IMR-90 (cell line): Measurements from ENCODE around the gene EXOC6B. TPM values are rescaled to one million over a fixed set of nuclear protein-coding genes. Genes with fewer than 3 reads are reported as not detected.

ENCODE experiments used
- ATAC-seq: fragments of 200-7000 bp; cut with Tn5 transposase; 2 replicates; pipeline ENCODE4 v1.9.1; 2020; ENCODE audit warnings: low read depth, mild to moderate bottlenecking, moderate library complexity
- BruUV-seq: library from RNA; stranded (reverse); fragments of 400-500 nt; replicated peaks from 2 replicates; lab custom pipeline; 2021; lab: Mats Ljungman, UMichigan
- CTCF ChIA-PET: fragments of 300-600 bp; formaldehyde crosslinking; extraction: SDS; loops from one replicate; lab custom pipeline; 2021; ENCODE audit warnings: antibody characterized with exemption; lab: Yijun Ruan, JAX
- POLR2A ChIA-PET: fragments of 300-600 bp; sonication (Branson Sonifier 250); formaldehyde crosslinking; loops from one replicate; lab custom pipeline; 2022; ENCODE audit warnings: antibody characterized with exemption; ENCODE audit not compliant: unreplicated experiment; lab: Charles Lee
- DNase-seq: peaks from one replicate; pipeline ENCODE4 v3.0.0; 2013
- H2AFZ ChIP-seq: replicated peaks from 2 replicates; pipeline ENCODE3; 2013; ENCODE audit warnings: low read length, mild to moderate bottlenecking; ENCODE audit not compliant: poor library complexity
- H2AK5ac ChIP-seq: 2 replicates; pipeline ENCODE4 v1.6.1; 2013; ENCODE audit warnings: low read depth, low read length, inconsistent platforms
- H2AK9ac ChIP-seq: replicated peaks from 2 replicates; pipeline ENCODE3; 2013; ENCODE audit warnings: mild to moderate bottlenecking, low read depth, low read length, moderate library complexity; ENCODE audit not compliant: poor library complexity
- H2BK120ac ChIP-seq: 2 replicates; pipeline ENCODE4 v1.6.1; 2013; ENCODE audit warnings: low read depth, low read length, inconsistent platforms
- H2BK15ac ChIP-seq: 3 replicates; pipeline ENCODE4 v1.6.1; 2013; ENCODE audit warnings: low read depth, low read length, inconsistent platforms
- H2BK20ac ChIP-seq: 2 replicates; pipeline ENCODE4 v1.6.1; 2013; ENCODE audit warnings: low read depth, mild to moderate bottlenecking, inconsistent platforms, low read length, moderate library complexity
- H2BK5ac ChIP-seq: 2 replicates; pipeline ENCODE4 v1.6.1; 2013; ENCODE audit warnings: mild to moderate bottlenecking, low read depth, low read length, inconsistent platforms; ENCODE audit not compliant: poor library complexity, severe bottlenecking
- H3K14ac ChIP-seq: replicated peaks from 2 replicates; pipeline ENCODE4 v1.6.1; 2013; ENCODE audit warnings: low read depth, low read length, inconsistent platforms
- H3K18ac ChIP-seq: 2 replicates; pipeline ENCODE4 v1.6.1; 2013; ENCODE audit warnings: low read depth, low read length, control low read depth
- H3K23ac ChIP-seq: 2 replicates; pipeline ENCODE4 v1.6.1; 2013; ENCODE audit warnings: low read depth, low read length, inconsistent platforms
- H3K27ac ChIP-seq: 2 replicates; pipeline ENCODE4 v1.5.1; 2013; ENCODE audit warnings: mild to moderate bottlenecking, control low read depth, low read length; ENCODE audit not compliant: insufficient read depth
- H3K27me3 ChIP-seq: 2 replicates; pipeline ENCODE4 v1.6.1; 2013; ENCODE audit warnings: low read length; ENCODE audit not compliant: control insufficient read depth, insufficient read depth
- H3K36me3 ChIP-seq: 2 replicates; pipeline ENCODE4 v1.6.1; 2013; ENCODE audit warnings: low read length, mixed read lengths; ENCODE audit not compliant: control insufficient read depth, insufficient read depth
- H3K4ac ChIP-seq: 2 replicates; pipeline ENCODE4 v1.6.1; 2013; ENCODE audit warnings: low read depth, low read length, inconsistent platforms
- H3K4me1 ChIP-seq: 2 replicates; pipeline ENCODE4 v1.6.1; 2013; ENCODE audit warnings: low read length, mixed read lengths; ENCODE audit not compliant: control insufficient read depth, insufficient read depth
- H3K4me2 ChIP-seq: 2 replicates; pipeline ENCODE4 v1.6.1; 2013; ENCODE audit warnings: low read depth, mild to moderate bottlenecking, control low read depth, low read length, moderate library complexity
- H3K4me3 ChIP-seq: 2 replicates; pipeline ENCODE4 v1.5.1; 2013; ENCODE audit warnings: low read depth, mild to moderate bottlenecking, control low read depth, low read length, moderate library complexity; ENCODE audit not compliant: insufficient read depth
- H3K56ac ChIP-seq: 2 replicates; pipeline ENCODE4 v1.6.1; 2013; ENCODE audit warnings: low read length, inconsistent platforms; ENCODE audit not compliant: insufficient read depth; ENCODE audit errors: extremely low read depth
- H3K79me1 ChIP-seq, 2 experiments: 2 replicates each; pipeline ENCODE4 v1.6.1; 2013; ENCODE audit warnings: low read length in 2 of 2, inconsistent platforms in 1 of 2, low read depth in 1 of 2
- H3K9ac ChIP-seq: 2 replicates; pipeline ENCODE4 v1.6.1; 2013; ENCODE audit warnings: low read depth, low read length, control low read depth
- H3K9me1 ChIP-seq: 2 replicates; pipeline ENCODE4 v1.6.1; 2013; ENCODE audit warnings: low read length, inconsistent platforms; ENCODE audit not compliant: insufficient read depth
- H3K9me3 ChIP-seq: 2 replicates; pipeline ENCODE4 v1.6.1; 2013; ENCODE audit warnings: low read length; ENCODE audit not compliant: control insufficient read depth, insufficient read depth
- H4K20me1 ChIP-seq: 2 replicates; pipeline ENCODE4 v1.6.1; 2013; ENCODE audit warnings: low read length, inconsistent platforms; ENCODE audit not compliant: insufficient read depth
- H4K5ac ChIP-seq: 2 replicates; pipeline ENCODE4 v1.6.1; 2013; ENCODE audit warnings: mild to moderate bottlenecking, low read depth, low read length, control low read depth
- H4K8ac ChIP-seq, 2 experiments: 2 replicates each; pipeline ENCODE4 v1.6.1; 2013; ENCODE audit warnings: low read depth in 2 of 2, low read length in 2 of 2, control low read depth in 1 of 2, inconsistent platforms in 1 of 2
- H4K91ac ChIP-seq: 2 replicates; pipeline ENCODE4 v1.6.1; 2013; ENCODE audit warnings: low read depth, low read length, inconsistent platforms; ENCODE audit not compliant: insufficient read depth
- CEBPB ChIP-seq: IDR thresholded peaks from 2 replicates; pipeline ENCODE4 v1.6.1; 2012; ENCODE audit warnings: low read depth, low read length, improper control_type of control experiment
- CTCF ChIP-seq: conservative IDR thresholded peaks from 2 replicates; pipeline ENCODE4 v1.5.1; 2012; ENCODE audit warnings: mild to moderate bottlenecking, low read depth, low read length, improper control_type of control experiment
- MAZ ChIP-seq: IDR thresholded peaks from 2 replicates; pipeline ENCODE4 v1.6.1; 2012; ENCODE audit warnings: low read depth, mild to moderate bottlenecking, low read length, improper control_type of control experiment, moderate library complexity, borderline replicate concordance
- MXI1 ChIP-seq: IDR thresholded peaks from 2 replicates; pipeline ENCODE4 v1.6.1; 2012; ENCODE audit warnings: low read depth, mild to moderate bottlenecking, low read length, moderate library complexity, borderline replicate concordance
- POLR2A ChIP-seq: IDR thresholded peaks from 2 replicates; pipeline ENCODE4 v1.6.1; 2012; ENCODE audit warnings: mild to moderate bottlenecking, low read depth, low read length
- RCOR1 ChIP-seq: IDR thresholded peaks from 2 replicates; pipeline ENCODE4 v1.6.1; 2012; ENCODE audit warnings: mild to moderate bottlenecking, low read length, improper control_type of control experiment; ENCODE audit not compliant: insufficient replicate concordance
- WGBS, 2 experiments: methylation state at CpG; one replicate each; pipeline versions ENCODE4 v1.1.5 to v1.1.7; 2013; ENCODE audit warnings: missing lambda C conversion rate in 2 of 2; ENCODE audit not compliant: insufficient read length in 1 of 2; ENCODE audit errors: extremely low coverage in 2 of 2; 5-methylcytosine and 5-hydroxymethylcytosine counted together
- dilution Hi-C: fragments of 300-500 bp; cut with HindIII; formaldehyde crosslinking; loops from one replicate; pipeline ENCODE4 v1.14.3; 2018; ENCODE audit warnings: low sequenced_read_pairs; ENCODE audit not compliant: unreplicated experiment
- in situ Hi-C: fragments of 300-500 bp; cut with MboI; formaldehyde crosslinking; loops from 3 replicates; pipeline ENCODE4 v1.14.3; 2019; ENCODE audit warnings: low sequenced_read_pairs, inconsistent platforms, mixed read lengths
- intact Hi-C: fragments of 100-400 bp; cut with micrococcal nuclease; formaldehyde crosslinking; loops from 2 replicates; pipeline ENCODE4 v1.10.0; 2022
- polyA plus RNA-seq, 3 experiments: library from polyadenylated mRNA; depleted of rRNA; stranded (reverse); fragments of >200 nt; gene quantifications; 2 replicates each; pipeline ENCODE4 v1.2.3, GENCODE V29; 2012; ENCODE audit warnings: low replicate concordance in 1 of 3
- total RNA-seq: library from RNA; depleted of rRNA; stranded (reverse); fragments of >200 nt; gene quantifications from 2 replicates; pipeline ENCODE4 v1.2.3, GENCODE V29; 2012

Gene EXOC6B
- total and polyA plus RNA-seq, 2 of the 4 experiments (the other 2 are of a cell fraction), result 10.2 to 29.4 TPM

GRCh38 chr2:72708236-72708635 lies 117.6 kb downstream of the EXOC6B start:
- Histone ChIP-seq H3K4me1 (no peaks in the 10 kb centered on the region), H2AFZ (no peak overlapping the region), H4K8ac (no peak overlapping the region), H2BK5ac (no peak overlapping the region), H3K79me1 (0 out of 4 replicates have a peak, but pooled peaks cover 0 to 6% of the 10 kb centered on the region in 2 experiments), H3K14ac (no peak overlapping the region), H2AK5ac (no peak overlapping the region), H3K56ac (no peak overlapping the region), H3K18ac (no peak overlapping the region), H3K4ac (no peak overlapping the region), H3K4me2 (no peak overlapping the region), H3K27me3 (no peaks in the 10 kb centered on the region), H4K91ac (no peak overlapping the region), H3K36me3 (peaks cover 2% of the 10 kb centered on the region; the same call in 1 of the 2 replicates), H2BK20ac (no peak overlapping the region), H3K27ac (no peak overlapping the region), H4K20me1 (no peaks in the 10 kb centered on the region), H4K5ac (no peak overlapping the region), H2BK15ac (no peak overlapping the region), H2AK9ac (no peak overlapping the region), H3K9me3 (no peaks in the 10 kb centered on the region), H3K9ac (no peak overlapping the region), H3K4me3 (no peak overlapping the region), H3K23ac (no peak overlapping the region), H2BK120ac (no peak overlapping the region), H3K9me1 (no peaks in the 10 kb centered on the region)
- BruUV-seq, result no TSS peak
- intact Hi-C loops, result no loop called here
- in situ Hi-C loops, result no loop called here
- ATAC-seq, result no peak
- dilution Hi-C loops, result no loop called here
- POLR2A ChIA-PET, result no interaction called here
- TF ChIP-seq RCOR1 (no peak), CEBPB (peak; percentile 57), MAZ (no peak), POLR2A (no peak), CTCF (no peak), MXI1 (no peak)
- no CpG with 5 or more reads among the region's 1 CpG for WGBS, 2 experiments
- CTCF ChIA-PET, result interaction anchor here (1.3 kb wide), 1 partner anchor 16 kb away, joined by 3 read pairs; no protein-coding TSS in a partner anchor
- DNase-seq, result no peak
